AG09319 (cell line): Measurements from ENCODE around the gene CTAGE1.
A peak's percentile ranks its signal among the peaks of the same experiment; 100 is the strongest.

ENCODE experiments used
- DNase-seq: peaks from one replicate; pipeline ENCODE4 v3.0.0-alpha.2; 2010; ENCODE audit warnings: low read depth; ENCODE audit errors: extremely low read depth
- TF ChIP-seq, protein P1 (sequence below): IDR thresholded peaks from 2 replicates; pipeline ENCODE4 v1.5.1; 2011; ENCODE audit warnings: low read depth, mild to moderate bottlenecking, inconsistent platforms, low read length, moderate library complexity

Gene CTAGE1

GRCh38 chr18:22433956-22434355, 16.2 kb upstream of the CTAGE1 start:
- peak; percentile 60 for DNase-seq

GRCh38 chr18:22432657-22433137, 15.0 kb upstream of the CTAGE1 start:
- TF ChIP-seq, protein P1, sequence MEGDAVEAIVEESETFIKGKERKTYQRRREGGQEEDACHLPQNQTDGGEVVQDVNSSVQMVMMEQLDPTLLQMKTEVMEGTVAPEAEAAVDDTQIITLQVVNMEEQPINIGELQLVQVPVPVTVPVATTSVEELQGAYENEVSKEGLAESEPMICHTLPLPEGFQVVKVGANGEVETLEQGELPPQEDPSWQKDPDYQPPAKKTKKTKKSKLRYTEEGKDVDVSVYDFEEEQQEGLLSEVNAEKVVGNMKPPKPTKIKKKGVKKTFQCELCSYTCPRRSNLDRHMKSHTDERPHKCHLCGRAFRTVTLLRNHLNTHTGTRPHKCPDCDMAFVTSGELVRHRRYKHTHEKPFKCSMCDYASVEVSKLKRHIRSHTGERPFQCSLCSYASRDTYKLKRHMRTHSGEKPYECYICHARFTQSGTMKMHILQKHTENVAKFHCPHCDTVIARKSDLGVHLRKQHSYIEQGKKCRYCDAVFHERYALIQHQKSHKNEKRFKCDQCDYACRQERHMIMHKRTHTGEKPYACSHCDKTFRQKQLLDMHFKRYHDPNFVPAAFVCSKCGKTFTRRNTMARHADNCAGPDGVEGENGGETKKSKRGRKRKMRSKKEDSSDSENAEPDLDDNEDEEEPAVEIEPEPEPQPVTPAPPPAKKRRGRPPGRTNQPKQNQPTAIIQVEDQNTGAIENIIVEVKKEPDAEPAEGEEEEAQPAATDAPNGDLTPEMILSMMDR, result no peak
- DNase-seq, result peak; percentile 76

More at GRCh38 chr18:22433956-22434355, 16.2 kb upstream of the CTAGE1 start:
- TF ChIP-seq, protein P1, result no peak

GRCh38 chr18:22429564-22429963, 11.8 kb upstream of the CTAGE1 start:
- no peak for DNase-seq
- TF ChIP-seq, protein P1, result no peak

GRCh38 chr18:22428672-22429071, 11.0 kb upstream of the CTAGE1 start:
- TF ChIP-seq, protein P1, result no peak
- DNase-seq, result no peak

DNA sequence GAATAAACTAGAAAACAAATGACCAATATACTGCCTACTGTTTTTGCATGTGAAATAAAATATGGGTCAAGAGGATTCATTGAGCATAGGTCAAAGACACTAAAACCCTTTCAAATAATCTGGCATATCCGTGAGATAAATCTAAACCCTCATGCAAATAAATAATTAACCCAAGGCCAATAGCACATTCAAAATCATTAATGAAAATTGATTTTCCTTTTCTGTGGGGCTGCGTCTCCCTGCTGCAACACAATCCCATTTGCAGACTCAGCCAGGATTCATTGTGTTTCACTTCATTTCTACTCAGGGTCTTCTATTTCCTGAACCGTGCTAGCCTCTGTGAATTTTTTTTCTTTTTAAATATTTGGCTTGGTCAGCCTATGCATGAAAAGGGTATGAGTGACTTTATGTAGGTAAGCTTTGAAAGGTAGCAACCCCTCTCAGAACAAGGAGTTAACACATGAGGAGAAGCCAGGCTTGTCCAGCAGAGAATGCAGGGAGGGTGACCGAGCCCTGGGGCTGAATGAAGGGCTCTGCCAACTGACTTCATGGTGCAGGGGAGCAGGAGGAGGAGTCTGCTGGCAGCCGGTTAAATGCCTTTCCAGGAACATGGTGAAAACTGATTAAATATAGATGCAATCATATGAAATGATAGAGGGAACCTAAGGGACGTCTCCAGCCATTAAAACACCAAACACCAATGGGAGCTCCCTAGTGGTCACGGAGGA, 10.3 kb upstream of the CTAGE1 start:
- TF ChIP-seq, protein P1, result no peak
- DNase-seq, result no peak

DNA sequence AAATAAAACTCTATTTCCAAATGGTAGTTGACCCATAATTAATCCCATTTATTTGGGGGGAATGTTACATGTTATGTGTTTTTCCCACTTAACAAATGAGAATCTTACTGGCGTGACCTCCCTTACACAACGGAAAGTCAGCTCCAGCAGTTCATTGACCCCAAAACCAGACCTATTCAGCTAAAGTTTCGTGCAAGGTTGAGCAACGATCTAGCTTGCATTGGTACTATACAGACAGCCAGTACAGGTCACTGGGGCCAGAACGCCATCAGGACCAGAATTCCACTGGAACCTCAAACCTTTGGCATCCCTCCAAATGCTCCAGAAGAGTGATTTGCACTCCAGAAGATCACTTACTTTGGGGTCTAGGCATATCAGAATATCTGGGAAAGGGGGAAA, 6.8 kb upstream of the CTAGE1 start:
- DNase-seq, result no peak
- TF ChIP-seq, protein P1, result no peak

- DNase-seq, result no peak
- TF ChIP-seq, protein P1, result no peak
These were observed 6.3 kb upstream of the CTAGE1 start for GRCh38 chr18:22423878-22424564.
